Measurements from ENCODE around the gene IDS. TPM values are rescaled to one million over a fixed set of nuclear protein-coding genes. Genes with fewer than 3 reads are reported as not detected.

The IDS gene
- total and polyA plus RNA-seq, 2 donors (not counting 3 experiments of a cell fraction or from before 2014, with no cell fraction given) = 35.2 to 44.0 TPM

DNA sequence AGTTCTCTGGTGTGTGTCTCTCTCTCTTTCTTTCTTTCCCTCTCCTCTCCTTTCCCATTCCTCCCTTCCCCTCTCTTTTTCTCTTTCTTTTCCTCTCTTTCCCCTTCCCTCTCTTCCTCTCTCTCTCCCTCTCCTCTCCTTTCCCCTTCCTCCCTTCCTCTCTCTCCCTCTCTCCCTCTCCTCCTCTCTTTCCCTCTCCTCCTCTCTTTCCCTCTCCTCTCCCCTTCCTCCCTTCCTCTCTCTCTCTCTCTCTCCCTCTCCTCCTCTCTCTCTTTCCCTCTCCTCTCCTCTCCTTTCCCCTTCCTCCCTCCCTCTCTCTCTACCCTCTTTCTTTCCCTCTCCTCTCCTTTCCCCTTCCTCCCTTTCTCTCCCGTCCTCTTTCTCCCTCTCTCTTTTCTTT lies 23.3 kb upstream of the IDS start:
- BruUV-seq (replicated peaks) = no TSS peak
- Histone ChIP-seq H3K79me2 (ENCODE audit: control insufficient read depth, insufficient read depth, low read length) (no peaks in the 10 kb centered on the region), H3K4me1 (ENCODE audit: control insufficient read depth, extremely low read depth, insufficient read depth, low read length) (no peaks in the 10 kb centered on the region), H3K9me1 (replicated peaks; ENCODE audit: control insufficient read depth, extremely low read depth, insufficient read depth, low read length) (no peaks in the 10 kb centered on the region), H3K4me2 (ENCODE audit: insufficient read depth, low read length) (no peak overlapping the region), H4K20me1 (replicated peaks; ENCODE audit: control insufficient read depth, extremely low read depth, insufficient read depth, low read length) (no peaks in the 10 kb centered on the region), H3K9me3 (replicated peaks; ENCODE audit: control insufficient read depth, insufficient read depth, low read length) (no peaks in the 10 kb centered on the region), H2AFZ (ENCODE audit: low read depth, low read length) (no peak overlapping the region), H3K27ac (ENCODE audit: insufficient read depth, low read depth, low read length) (no peak overlapping the region), H3K36me3 (ENCODE audit: control insufficient read depth in 2 of 2, extremely low read depth in 1 of 2, insufficient read depth in 2 of 2, low read length in 2 of 2) (no peaks in the 10 kb centered on the region), H3K9ac (replicated peaks; ENCODE audit: extremely low read depth, insufficient read depth, low read length) (no peak overlapping the region), H3K4me3 (replicated peaks in 1 of 3; ENCODE audit: insufficient read depth in 1 of 3, low read depth in 1 of 3, low read length in 3 of 3) (no peak overlapping the region), H3K27me3 (ENCODE audit: control insufficient read depth in 2 of 2, insufficient read depth in 2 of 2, low read length in 2 of 2) (no peaks in the 10 kb centered on the region)
- ChIA-PET CTCF (interaction anchor here (0.7 to 1.0 kb wide), 6 partner anchors 10 to 18 kb away, joined by 3 to 9 read pairs (median 3); no protein-coding TSS in a partner anchor), POLR2A (no interaction called here)
- DNase-seq (ENCODE audit: low read depth, low spot score) (no peak), FAIRE-seq (no peak)
- intact Hi-C loops (cut with micrococcal nuclease) = no loop called here
- TF ChIP-seq JUN (IDR thresholded peaks at IDR 0.05; ENCODE audit: borderline replicate concordance, insufficient read depth, insufficient read length, low read depth) (no peak), POLR2A (IDR thresholded peaks at IDR 0.05; ENCODE audit: low read depth, low read length) (no peak), MYC (IDR thresholded peaks at IDR 0.05; ENCODE audit: low read depth, low read length) (no peak), GATA2 (IDR thresholded peaks at IDR 0.05; ENCODE audit: insufficient read depth, insufficient read length, low read depth, low read length) (no peak), FOS (IDR thresholded peaks at IDR 0.05; ENCODE audit: borderline replicate concordance, insufficient read depth, low read length) (no peak), EZH2 (IDR thresholded peaks at IDR 0.05; ENCODE audit: borderline replicate concordance, low read depth, low read length, severe bottlenecking) (no peak), CTCF (IDR thresholded peaks at IDR 0.05; ENCODE audit: extremely low read depth in 1 of 2, insufficient read depth in 1 of 2, low read depth in 1 of 2, low read length in 2 of 2) (no peak), POLR2AphosphoS5 (IDR thresholded peaks at IDR 0.05; ENCODE audit: insufficient read depth, low read depth, low read length) (no peak)
- TF ChIP-seq, protein P1, sequence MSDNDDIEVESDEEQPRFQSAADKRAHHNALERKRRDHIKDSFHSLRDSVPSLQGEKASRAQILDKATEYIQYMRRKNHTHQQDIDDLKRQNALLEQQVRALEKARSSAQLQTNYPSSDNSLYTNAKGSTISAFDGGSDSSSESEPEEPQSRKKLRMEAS (IDR thresholded peaks at IDR 0.05; ENCODE audit: insufficient read depth, insufficient read length) = no peak
- dilution Hi-C loops (cut with MboI; ENCODE audit: extremely low pct_ligation_motif_present, low sequenced_read_pairs) = no loop called here

All from endothelial cell of umbilical vein (primary cell).